Small intestine (tissue), 7 donors: ENCODE data around the gene CDH13. TPM values are rescaled to one million over a fixed set of nuclear protein-coding genes. Genes with fewer than 3 reads are reported as not detected.

Source experiments
- DNase-seq, 2 donors: peaks; one replicate each; pipeline versions ENCODE4 v3.0.0 to v3.0.0-alpha.2; 2013
- FAIRE-seq: peaks from 2 replicates; lab custom pipeline; 2012; peaks lifted over from hg19 to GRCh38; lab: Jason Lieb, UNC
- H3K27ac ChIP-seq, 3 donors: one replicate each; pipeline ENCODE4 v1.5.1; 2013; ENCODE audit warnings: low read length in 2 of 3, mild to moderate bottlenecking in 2 of 3, control low read depth in 1 of 3, inconsistent platforms in 1 of 3, low read depth in 1 of 3, moderate library complexity in 1 of 3
- H3K27me3 ChIP-seq, 3 donors: one replicate each; pipeline ENCODE4 v1.6.1; 2013; ENCODE audit warnings: low read length in 3 of 3, inconsistent platforms in 1 of 3; ENCODE audit not compliant: control insufficient read depth in 3 of 3, insufficient read depth in 3 of 3
- H3K36me3 ChIP-seq, 3 donors: one replicate each; pipeline ENCODE4 v1.6.1; 2013; ENCODE audit warnings: low read length in 3 of 3, inconsistent platforms in 1 of 3, low read depth in 1 of 3, mild to moderate bottlenecking in 1 of 3, moderate library complexity in 1 of 3; ENCODE audit not compliant: control insufficient read depth in 3 of 3, insufficient read depth in 2 of 3
- H3K4me1 ChIP-seq, 3 donors: one replicate each; pipeline ENCODE4 v1.6.1; 2013; ENCODE audit warnings: low read length in 2 of 3, inconsistent platforms in 1 of 3, low read depth in 1 of 3, mild to moderate bottlenecking in 1 of 3, moderate library complexity in 1 of 3; ENCODE audit not compliant: control insufficient read depth in 3 of 3, insufficient read depth in 2 of 3
- H3K4me3 ChIP-seq, 3 donors: one replicate each; pipeline ENCODE4 v1.5.1; 2013; ENCODE audit warnings: low read length in 3 of 3, control low read depth in 1 of 3, inconsistent platforms in 1 of 3, low read depth in 1 of 3, mild to moderate bottlenecking in 1 of 3, moderate library complexity in 1 of 3
- H3K9me3 ChIP-seq, 2 donors: one replicate each; pipeline ENCODE4 v1.6.1; 2013; ENCODE audit warnings: low read depth in 1 of 2, low read length in 1 of 2; ENCODE audit not compliant: control insufficient read depth in 2 of 2, insufficient read depth in 1 of 2
- WGBS, 3 donors: extraction: QIAGEN DNeasy Blood & Tissue Kit; methylation state at CpG; one replicate each; pipeline ENCODE4 v1.1.7; 2013; 5-methylcytosine and 5-hydroxymethylcytosine counted together
- polyA plus RNA-seq, 4 donors: library from polyadenylated mRNA; stranded (reverse) in 3 of 4; unstranded in 1 of 4; fragments of 200-250 nt in 3 of 4; fragments of 120-200 nt in 1 of 4; gene quantifications; one replicate each; pipeline versions ENCODE4 v1.2.1 to v1.2.3, GENCODE V29; 2013
- donor health status: healthy with polysubstance abuse.
- donor health status: control.
- donor health status: control.
- donor health status: Bipolar disorder and iron deficiency.
- donor health status: healthy.

CDH13 gene
- polyA plus RNA-seq, 4 donors, result 0.27 to 15.0 (median 2.9) TPM; not detected in 1

DNA sequence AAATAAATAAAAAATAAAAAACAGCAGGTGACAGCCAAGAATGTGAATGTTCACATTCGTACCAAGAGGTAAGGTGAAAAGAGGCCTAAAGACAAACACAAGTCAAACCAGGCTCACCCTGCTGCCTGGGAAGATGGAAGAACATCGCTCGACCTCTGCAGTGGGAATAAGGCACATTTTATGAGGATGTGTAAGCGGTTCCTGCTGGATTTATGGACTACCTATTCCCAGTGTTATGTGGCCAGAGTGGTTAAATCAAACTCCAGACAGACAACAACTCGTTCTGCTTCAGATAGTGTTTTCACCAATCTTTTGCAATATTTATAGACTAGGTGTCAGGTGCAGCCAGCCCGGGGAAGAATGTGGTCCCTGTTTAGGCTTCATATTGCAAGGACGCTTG lies 966.0 kb downstream of the CDH13 start:
- no peaks in the 10 kb centered on the region for H3K36me3 ChIP-seq
- FAIRE-seq (no peak), DNase-seq (no peak)
- H3K4me3 ChIP-seq, result no peak overlapping the region
- H3K27ac ChIP-seq, result no peak overlapping the region
- H3K27me3 ChIP-seq, result no peaks in the 10 kb centered on the region
- no peaks in the 10 kb centered on the region for H3K4me1 ChIP-seq
- 75 to 76% (median 76%) methylated on average over 7 of the region's 7 CpGs for WGBS, 3 donors
- no peaks in the 10 kb centered on the region for H3K9me3 ChIP-seq

DNA sequence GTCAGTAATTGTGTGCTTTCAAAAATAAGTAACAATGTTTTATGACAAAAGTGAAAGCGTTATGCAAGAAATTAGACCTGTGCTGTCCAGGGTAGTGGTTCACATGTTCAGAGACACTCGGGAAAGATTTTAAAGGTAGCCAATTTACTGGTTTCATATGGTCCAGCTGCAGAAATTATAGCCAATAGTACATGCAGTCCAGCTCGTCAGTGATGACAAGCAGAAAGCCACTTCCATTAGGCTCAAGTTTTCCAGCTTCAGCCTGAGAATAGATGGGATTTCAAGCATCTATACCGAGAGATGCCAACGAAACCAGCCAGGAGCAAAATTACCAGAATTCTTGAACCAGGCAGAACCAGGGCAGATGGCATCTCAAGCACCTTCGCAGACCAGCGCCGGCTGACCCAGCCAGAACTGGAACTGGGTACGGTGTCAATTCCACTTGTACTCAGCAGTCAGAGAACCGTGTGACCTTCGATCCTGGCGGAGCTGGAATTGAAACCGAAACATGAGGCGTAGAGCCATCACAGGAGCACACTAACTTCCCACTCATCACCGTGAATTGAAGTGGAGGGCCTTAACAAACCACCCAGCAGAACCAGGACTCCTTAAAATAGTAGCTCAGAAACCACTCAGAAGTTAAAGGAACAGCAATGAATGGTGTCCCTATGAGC lies 973.2 kb downstream of the CDH13 start:
- Histone ChIP-seq H3K27ac (no peak overlapping the region), H3K27me3 (no peaks in the 10 kb centered on the region), H3K9me3 (no peaks in the 10 kb centered on the region), H3K4me1 (no peaks in the 10 kb centered on the region), H3K4me3 (no peak overlapping the region), H3K36me3 (no peaks in the 10 kb centered on the region)
- no peak for FAIRE-seq
- DNase-seq, result peak in 1 of 2 donors; percentile 80
- WGBS, 3 donors, result 51 to 78% (median 59%) methylated on average over 15 of the region's 15 CpGs

DNA sequence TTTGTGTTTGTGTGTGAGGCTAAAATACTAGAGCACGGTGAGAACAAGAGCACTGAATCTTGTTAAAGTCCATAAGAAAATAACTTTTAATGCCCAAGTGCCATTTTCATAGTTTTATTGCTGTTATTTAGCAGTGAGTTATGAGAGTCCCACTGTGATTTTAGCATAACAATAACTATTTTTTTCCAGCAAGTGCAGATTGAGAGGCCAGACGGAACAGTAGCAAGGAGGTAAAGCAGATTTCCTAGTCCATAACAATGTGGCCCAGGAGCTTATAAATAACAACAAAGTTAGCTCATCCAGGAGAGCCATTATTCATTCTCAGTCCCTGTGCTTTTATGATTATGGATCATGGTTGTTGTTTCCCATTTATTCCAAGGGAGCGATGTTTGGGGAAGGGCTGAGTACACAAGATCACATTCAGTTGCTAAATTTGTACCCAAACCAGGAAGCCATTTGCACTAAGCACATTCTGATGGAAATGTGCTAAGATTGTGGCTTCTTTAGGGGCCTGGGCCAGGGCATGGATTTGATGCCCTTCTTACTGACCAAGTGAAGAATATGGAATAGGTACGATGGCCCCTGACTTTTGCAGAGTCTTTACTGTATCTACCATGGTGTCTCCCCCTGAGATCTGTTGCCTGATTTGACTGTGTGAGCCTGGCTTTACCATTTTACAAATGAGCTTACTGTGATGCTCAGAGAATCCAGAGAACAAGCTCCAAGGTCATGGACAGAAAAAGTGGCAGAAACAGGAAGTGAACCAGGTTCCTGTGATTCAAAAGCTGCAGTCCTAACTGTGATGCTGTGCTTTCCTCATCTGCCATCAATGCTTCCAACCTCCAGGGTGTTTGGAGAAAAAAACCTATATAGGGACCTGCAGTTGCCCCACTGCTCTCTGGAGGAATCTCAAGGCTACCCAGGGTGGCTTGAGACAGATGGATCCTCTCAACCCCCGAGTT lies 976.3 kb downstream of the CDH13 start:
- no peaks in the 10 kb centered on the region for H3K27me3 ChIP-seq
- no peak for FAIRE-seq

DNA sequence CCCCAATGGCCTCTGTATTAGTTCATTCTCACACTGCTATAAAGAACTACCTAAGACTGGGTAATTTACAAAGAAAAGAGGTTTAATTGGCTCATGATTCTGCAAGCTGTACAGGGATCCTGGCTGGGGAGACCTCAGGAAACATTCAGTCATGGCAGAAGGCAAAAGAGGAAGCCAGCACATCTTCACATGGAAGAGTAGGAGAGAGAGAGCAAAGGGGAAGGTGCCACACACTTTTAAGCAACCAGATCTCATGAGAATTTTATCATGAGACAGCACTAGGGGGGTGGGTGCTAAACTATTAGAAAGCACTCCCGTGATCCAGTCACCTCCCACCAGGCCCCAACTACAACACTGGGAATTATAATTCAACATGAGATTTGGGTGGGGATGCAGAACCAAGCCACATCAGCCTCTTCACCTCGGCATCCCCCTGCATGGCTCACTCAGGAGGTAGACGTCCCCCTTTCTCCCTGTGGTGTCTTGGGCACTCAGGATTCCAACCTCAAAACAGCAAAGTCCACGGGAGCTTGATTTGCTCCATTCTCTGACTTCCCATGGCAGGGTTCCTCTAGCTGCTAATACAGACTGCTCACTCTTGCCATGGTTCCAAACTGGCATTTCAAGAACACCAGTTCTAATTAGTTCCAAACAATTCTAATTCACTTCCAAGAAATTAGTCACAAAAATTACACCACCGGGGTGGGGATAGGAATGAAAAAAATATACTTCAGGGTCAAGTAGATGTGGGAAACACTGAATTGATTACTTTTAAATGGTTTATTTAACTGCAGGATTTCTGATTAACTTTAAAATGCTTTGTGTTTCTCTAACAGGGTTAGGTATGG lies 977.2 kb downstream of the CDH13 start:
- FAIRE-seq (no peak), DNase-seq (no peak)
- Histone ChIP-seq H3K4me1 (no peaks in the 10 kb centered on the region), H3K4me3 (no peak overlapping the region), H3K27me3 (no peaks in the 10 kb centered on the region), H3K9me3 (no peaks in the 10 kb centered on the region), H3K36me3 (no peaks in the 10 kb centered on the region), H3K27ac (no peak overlapping the region)
- 62 to 75% (median 71%) methylated on average over 5 of the region's 5 CpGs for WGBS, 3 donors

More for the DNA sequence above, 976.3 kb downstream of the CDH13 start:
- no peak overlapping the region for H3K27ac ChIP-seq
- 64 to 71% (median 65%) methylated on average over 5 of the region's 5 CpGs for WGBS, 3 donors
- no peaks in the 10 kb centered on the region for H3K9me3 ChIP-seq
- H3K4me1 ChIP-seq, result no peaks in the 10 kb centered on the region
- no peaks in the 10 kb centered on the region for H3K36me3 ChIP-seq
- H3K4me3 ChIP-seq, result no peak overlapping the region
- no peak for DNase-seq

DNA sequence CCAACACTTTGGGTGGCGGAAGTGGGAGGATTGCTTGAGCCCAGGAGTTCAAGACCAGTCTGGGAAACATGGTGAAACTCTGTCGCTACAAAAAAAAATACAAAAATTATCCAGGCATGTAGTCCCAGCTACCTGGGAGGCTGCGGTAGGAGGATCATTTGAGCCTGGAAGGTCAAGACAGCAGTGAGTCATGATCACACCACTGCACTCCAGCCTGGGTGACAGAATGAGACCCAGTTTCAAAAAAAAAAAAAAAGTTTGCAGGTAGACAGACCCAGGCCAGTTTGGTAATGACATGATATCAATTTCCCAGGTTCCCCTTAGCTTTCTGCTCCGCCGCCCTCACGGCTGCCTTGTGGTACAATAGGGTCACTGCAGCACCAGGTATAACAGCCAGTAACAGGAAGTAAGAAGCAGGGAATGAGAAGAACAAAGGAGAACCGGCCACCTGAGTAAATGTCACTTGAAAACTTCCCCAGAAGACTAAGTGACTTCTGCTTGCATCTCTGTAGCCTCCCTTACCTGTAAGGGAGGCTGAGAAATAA lies 979.8 kb downstream of the CDH13 start:
- FAIRE-seq, result no peak
- DNase-seq, result peak in 1 of 2 donors; percentile 21
- Histone ChIP-seq H3K27ac (no peak overlapping the region), H3K4me3 (no peak overlapping the region), H3K36me3 (no peaks in the 10 kb centered on the region), H3K27me3 (no peaks in the 10 kb centered on the region), H3K9me3 (no peaks in the 10 kb centered on the region), H3K4me1 (no peaks in the 10 kb centered on the region)
- WGBS, 3 donors, result 64 to 83% (median 65%) methylated on average over 7 of the region's 7 CpGs

DNA sequence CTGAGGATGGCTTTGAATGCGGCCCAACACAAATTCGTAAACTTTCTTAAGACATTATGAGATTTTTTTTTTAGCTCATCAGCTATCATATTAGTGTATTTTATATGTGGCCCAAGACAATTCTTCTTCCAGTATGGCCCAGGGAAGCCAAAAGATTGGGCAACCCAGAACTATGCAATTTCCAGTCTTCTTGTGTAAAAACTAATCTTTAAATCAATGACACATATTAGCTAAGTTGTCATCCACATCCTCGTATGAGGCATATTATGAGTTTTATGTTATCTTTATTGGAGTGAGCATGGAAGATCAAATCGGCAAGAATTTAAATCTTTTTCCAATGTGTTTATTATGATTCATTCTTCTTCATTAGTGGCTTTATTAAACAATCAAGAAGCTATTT lies 982.4 kb downstream of the CDH13 start:
- Histone ChIP-seq H3K27ac (no peak overlapping the region), H3K9me3 (no peaks in the 10 kb centered on the region), H3K4me3 (no peak overlapping the region), H3K4me1 (no peaks in the 10 kb centered on the region), H3K36me3 (no peaks in the 10 kb centered on the region), H3K27me3 (no peaks in the 10 kb centered on the region)
- WGBS, 3 donors, result 80 to 86% (median 84%) methylated on average over 4 of the region's 4 CpGs
- DNase-seq (no peak), FAIRE-seq (no peak)

DNA sequence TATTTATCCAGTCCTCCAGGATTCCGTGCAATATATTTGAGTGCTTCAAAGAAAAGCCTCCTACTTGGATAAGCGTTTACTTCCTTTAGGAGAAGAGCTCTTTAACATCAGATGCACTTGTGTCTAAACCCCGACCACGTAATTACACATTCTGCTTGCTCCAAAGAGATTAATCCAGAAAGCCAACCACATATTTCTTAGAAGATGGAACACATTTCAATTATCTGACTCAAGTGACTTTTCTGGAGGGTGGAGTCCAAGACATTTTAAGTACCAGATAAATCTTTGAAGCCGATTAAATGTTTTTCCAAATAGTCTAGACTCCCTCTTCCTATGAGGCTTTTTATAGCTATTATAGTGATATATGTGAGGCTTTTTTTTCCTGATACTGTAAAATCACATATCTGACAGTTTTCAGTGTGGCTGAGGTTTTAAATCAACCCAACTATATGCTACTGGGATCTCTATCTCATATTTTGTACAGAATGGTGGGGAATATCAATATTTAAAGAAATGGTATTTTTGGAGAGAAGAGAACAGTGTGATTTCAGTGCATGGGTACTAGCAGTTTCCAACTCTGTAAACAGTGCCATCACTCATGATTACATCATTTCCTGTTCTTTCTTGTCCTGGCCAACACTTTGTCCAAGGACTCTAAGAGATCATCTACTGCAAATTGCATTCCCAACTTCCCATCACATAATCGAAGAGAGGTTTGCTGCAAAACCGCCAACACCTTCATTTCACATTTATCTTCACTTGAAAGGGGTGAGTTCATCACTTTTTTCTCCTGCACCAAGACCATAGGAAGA lies 988.6 kb downstream of the CDH13 start:
- no peak overlapping the region for H3K27ac ChIP-seq
- no peaks in the 10 kb centered on the region for H3K4me1 ChIP-seq
- H3K9me3 ChIP-seq, result no peaks in the 10 kb centered on the region
- DNase-seq (no peak), FAIRE-seq (no peak)
- H3K27me3 ChIP-seq, result no peaks in the 10 kb centered on the region
- H3K36me3 ChIP-seq, result no peaks in the 10 kb centered on the region
- 58 to 82% (median 81%) methylated on average over 7 of the region's 7 CpGs for WGBS, 3 donors
- H3K4me3 ChIP-seq, result no peak overlapping the region
